ENCODE measurements around the gene ADCY5.

Gene ADCY5

DNA sequence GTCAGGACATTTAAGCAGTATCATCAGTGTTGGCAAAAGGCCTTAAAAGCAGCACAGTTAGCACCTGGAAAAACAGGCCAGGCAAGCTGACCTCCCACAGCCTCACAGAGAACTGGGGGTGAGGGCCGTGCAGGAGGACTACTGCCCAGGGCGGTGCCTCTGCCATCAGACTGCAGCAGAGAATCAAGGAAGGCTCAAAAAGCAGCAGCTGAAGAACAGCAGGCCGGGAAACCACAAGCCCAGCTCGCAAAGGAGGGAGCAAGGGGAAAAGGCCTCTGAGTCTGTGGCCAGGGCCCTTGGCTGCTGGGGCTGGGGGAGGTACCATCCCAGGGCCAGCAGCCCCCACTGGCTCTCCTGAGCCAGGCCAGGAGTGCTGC is 163.0 kb downstream of the ADCY5 start:
- Histone ChIP-seq H3K9me3 (ENCODE audit: control insufficient read depth in 2 of 2, low read length in 2 of 2) (no peaks in the 10 kb centered on the region), H3K9ac (ENCODE audit: low read length in 2 of 2) (no peak overlapping the region), H3K4me3 (ENCODE audit: low read length in 2 of 2) (no peak overlapping the region), H3K4me1 (ENCODE audit: control insufficient read depth, insufficient read depth, low read length) (no peaks in the 10 kb centered on the region), H3K36me3 (ENCODE audit: control insufficient read depth in 2 of 2, insufficient read depth in 2 of 2, low read length in 2 of 2) (peaks cover 66 to 74% of the 10 kb centered on the region in 2 donors), H3K27me3 (ENCODE audit: control insufficient read depth in 1 of 2, insufficient read depth in 2 of 2, low read length in 2 of 2) (no peaks in the 10 kb centered on the region), H3K27ac (ENCODE audit: low read length) (no peak overlapping the region)

DNA sequence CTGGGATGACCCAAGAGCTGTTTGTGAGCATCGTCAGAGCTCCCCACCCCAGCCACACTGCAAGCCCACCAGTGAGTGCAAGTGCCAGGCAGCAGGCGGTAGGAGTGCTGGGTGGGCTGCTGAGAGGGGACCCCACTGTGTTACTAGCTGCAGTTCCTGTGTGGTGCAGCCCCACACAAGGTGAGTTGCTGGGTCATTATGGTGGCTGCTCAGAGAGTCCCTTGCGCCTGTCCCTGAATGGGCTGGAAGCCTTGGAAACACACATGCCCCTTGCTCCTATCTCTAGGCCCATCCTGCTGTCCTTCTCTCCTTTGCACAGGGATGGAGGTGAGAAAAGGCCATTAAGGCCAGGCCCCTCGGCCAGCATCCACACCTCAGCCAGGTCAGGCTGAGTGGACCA is 163.4 kb downstream of the ADCY5 start:
- H3K36me3 ChIP-seq (ENCODE audit: control insufficient read depth in 2 of 2, insufficient read depth in 2 of 2, low read length in 2 of 2): peaks cover 62 to 70% of the 10 kb centered on the region in 2 donors
- H3K27me3 ChIP-seq (ENCODE audit: control insufficient read depth in 1 of 2, insufficient read depth in 2 of 2, low read length in 2 of 2): no peaks in the 10 kb centered on the region
- H3K27ac ChIP-seq (ENCODE audit: low read length): no peak overlapping the region
- H3K9me3 ChIP-seq (ENCODE audit: control insufficient read depth in 2 of 2, low read length in 2 of 2): no peaks in the 10 kb centered on the region
- H3K4me1 ChIP-seq (ENCODE audit: control insufficient read depth, insufficient read depth, low read length): no peaks in the 10 kb centered on the region
- H3K4me3 ChIP-seq (ENCODE audit: low read length in 2 of 2): no peak overlapping the region
- no peak overlapping the region for H3K9ac ChIP-seq (ENCODE audit: low read length in 2 of 2)

DNA sequence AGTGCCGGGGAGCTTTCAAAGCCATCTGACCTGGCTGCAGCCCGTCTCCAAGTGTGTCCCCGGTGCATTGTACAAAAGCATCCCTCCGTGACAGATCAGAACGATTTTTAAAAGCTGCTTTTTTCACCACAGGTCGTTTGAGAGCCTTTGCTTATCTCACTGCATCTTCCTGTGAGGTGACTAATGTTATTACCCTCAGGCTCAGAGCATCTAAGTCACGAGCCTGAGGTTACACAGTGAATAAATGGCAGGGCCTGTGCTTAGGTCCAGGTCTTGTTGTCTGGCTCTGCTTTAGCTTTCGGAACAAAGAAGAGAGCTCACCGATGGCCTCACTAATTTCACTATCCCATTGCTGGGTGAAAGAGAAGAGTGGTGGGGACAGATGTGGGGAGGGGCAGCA is 163.8 kb downstream of the ADCY5 start:
- H3K9me3 ChIP-seq (ENCODE audit: control insufficient read depth in 2 of 2, low read length in 2 of 2): no peaks in the 10 kb centered on the region
- no peak overlapping the region for H3K4me3 ChIP-seq (ENCODE audit: low read length in 2 of 2)
- H3K4me1 ChIP-seq (ENCODE audit: control insufficient read depth, insufficient read depth, low read length): peaks cover 2% of the 10 kb centered on the region
- H3K36me3 ChIP-seq (ENCODE audit: control insufficient read depth in 2 of 2, insufficient read depth in 2 of 2, low read length in 2 of 2): peaks cover 59 to 68% of the 10 kb centered on the region in 2 donors
- H3K27me3 ChIP-seq (ENCODE audit: control insufficient read depth in 1 of 2, insufficient read depth in 2 of 2, low read length in 2 of 2): no peaks in the 10 kb centered on the region
- no peak overlapping the region for H3K27ac ChIP-seq (ENCODE audit: low read length)
- no peak overlapping the region for H3K9ac ChIP-seq (ENCODE audit: low read length in 2 of 2)

DNA sequence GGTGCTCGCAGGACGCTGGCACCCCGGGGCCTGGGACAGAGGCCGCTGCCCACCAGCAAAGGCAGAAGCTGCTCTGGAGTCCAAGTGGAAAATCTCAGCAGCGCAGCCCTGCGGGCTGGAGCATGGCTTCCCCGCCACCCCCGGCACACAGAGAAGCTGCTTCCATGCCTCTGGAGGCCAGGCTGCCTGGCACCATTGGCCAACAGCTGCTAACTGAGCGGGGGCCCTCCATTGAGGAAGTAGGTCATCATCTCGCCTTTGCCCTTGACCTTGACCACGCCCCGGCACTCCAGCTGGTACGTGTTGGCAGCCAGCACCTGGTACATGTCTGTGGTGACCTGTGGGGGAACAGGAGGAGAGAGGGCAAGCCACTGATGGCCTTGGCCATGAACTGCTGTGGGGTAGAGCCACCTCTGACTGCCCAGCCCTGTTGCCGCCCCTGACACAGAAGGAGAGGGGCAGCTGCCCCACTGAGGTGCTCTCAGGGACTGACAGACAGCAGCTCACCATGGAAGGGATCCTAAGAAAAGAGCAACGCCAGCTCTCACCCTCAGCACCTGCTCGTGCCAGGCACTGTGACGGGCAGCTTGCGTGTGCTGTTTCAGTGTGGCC is 164.4 kb downstream of the ADCY5 start:
- Histone ChIP-seq H3K4me1 (ENCODE audit: control insufficient read depth, insufficient read depth, low read length) (peaks cover 2% of the 10 kb centered on the region), H3K9ac (ENCODE audit: low read length in 2 of 2) (no peak overlapping the region), H3K9me3 (ENCODE audit: control insufficient read depth in 2 of 2, low read length in 2 of 2) (no peaks in the 10 kb centered on the region), H3K27ac (ENCODE audit: low read length) (no peak overlapping the region), H3K36me3 (ENCODE audit: control insufficient read depth in 2 of 2, insufficient read depth in 2 of 2, low read length in 2 of 2) (peaks cover 55 to 64% of the 10 kb centered on the region in 2 donors), H3K4me3 (ENCODE audit: low read length in 2 of 2) (no peak overlapping the region), H3K27me3 (ENCODE audit: control insufficient read depth in 1 of 2, insufficient read depth in 2 of 2, low read length in 2 of 2) (no peaks in the 10 kb centered on the region)

DNA sequence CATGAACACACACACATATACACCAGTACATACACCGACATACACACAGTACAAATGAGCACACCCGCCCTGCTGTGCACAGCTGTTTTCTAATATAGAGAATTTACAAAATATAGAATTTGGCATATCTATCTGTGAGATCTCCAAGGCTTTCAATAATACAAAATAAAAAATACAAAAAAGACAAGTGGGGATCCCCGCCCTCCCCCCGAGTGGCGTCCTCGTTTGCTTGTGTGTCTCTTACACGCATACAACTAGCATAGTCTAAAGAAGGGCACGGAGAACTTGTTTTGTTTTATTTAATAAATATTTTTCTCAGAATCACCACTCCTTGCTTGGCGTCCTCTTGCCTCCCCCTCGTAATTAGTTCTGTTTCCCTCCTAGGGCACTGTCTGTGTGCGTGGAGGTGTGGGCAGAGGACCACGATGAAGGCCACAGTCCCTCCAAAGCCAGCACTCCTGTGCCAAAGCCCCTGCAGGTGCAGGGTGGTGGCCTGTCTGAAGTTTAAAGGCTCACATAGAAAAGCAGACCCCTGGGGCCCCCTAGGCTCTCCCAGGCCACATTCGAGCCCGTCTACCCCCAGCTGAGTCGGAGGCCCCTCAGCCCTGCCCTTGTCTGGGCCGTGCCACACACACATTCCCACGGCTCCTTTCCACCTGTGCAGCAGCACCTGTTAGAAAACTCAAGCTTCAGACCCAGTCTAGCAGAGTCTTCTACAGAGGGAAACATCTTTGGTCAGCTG is 165.1 kb downstream of the ADCY5 start:
- Histone ChIP-seq H3K4me1 (ENCODE audit: control insufficient read depth, insufficient read depth, low read length) (peaks cover 2% of the 10 kb centered on the region), H3K4me3 (ENCODE audit: low read length in 2 of 2) (no peak overlapping the region), H3K36me3 (ENCODE audit: control insufficient read depth in 2 of 2, insufficient read depth in 2 of 2, low read length in 2 of 2) (peaks cover 51 to 60% of the 10 kb centered on the region in 2 donors), H3K9ac (ENCODE audit: low read length in 2 of 2) (no peak overlapping the region), H3K27ac (ENCODE audit: low read length) (no peak overlapping the region), H3K9me3 (ENCODE audit: control insufficient read depth in 2 of 2, low read length in 2 of 2) (no peaks in the 10 kb centered on the region), H3K27me3 (ENCODE audit: control insufficient read depth in 1 of 2, insufficient read depth in 2 of 2, low read length in 2 of 2) (no peaks in the 10 kb centered on the region)

DNA sequence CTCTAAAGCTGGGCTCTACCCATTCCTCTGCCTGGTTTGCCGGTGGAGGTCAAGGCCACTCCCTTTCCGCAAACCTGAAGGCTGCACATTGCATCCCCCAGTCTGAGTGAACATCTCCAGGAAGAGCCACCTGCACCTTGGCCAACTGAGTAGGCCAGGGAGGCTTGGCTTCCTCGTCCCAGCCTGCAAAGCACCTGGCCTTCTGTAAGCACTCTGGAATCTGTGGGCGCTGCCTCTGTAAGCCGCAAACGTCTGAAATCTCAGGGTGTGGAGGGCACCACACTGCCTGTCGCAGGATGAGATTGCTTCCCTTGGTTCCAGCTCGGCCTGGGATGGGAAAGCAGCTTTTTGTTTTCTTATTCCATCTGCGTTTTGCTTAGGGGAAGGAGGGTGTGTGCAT is 165.8 kb downstream of the ADCY5 start:
- H3K9ac ChIP-seq (ENCODE audit: low read length in 2 of 2): no peak overlapping the region
- H3K27me3 ChIP-seq (ENCODE audit: control insufficient read depth in 1 of 2, insufficient read depth in 2 of 2, low read length in 2 of 2): no peaks in the 10 kb centered on the region
- H3K27ac ChIP-seq (ENCODE audit: low read length): no peak overlapping the region
- peaks cover 2% of the 10 kb centered on the region for H3K4me1 ChIP-seq (ENCODE audit: control insufficient read depth, insufficient read depth, low read length)
- H3K36me3 ChIP-seq (ENCODE audit: control insufficient read depth in 2 of 2, insufficient read depth in 2 of 2, low read length in 2 of 2): peaks cover 47 to 56% of the 10 kb centered on the region in 2 donors
- H3K9me3 ChIP-seq (ENCODE audit: control insufficient read depth in 2 of 2, low read length in 2 of 2): no peaks in the 10 kb centered on the region
- H3K4me3 ChIP-seq (ENCODE audit: low read length in 2 of 2): no peak overlapping the region

DNA sequence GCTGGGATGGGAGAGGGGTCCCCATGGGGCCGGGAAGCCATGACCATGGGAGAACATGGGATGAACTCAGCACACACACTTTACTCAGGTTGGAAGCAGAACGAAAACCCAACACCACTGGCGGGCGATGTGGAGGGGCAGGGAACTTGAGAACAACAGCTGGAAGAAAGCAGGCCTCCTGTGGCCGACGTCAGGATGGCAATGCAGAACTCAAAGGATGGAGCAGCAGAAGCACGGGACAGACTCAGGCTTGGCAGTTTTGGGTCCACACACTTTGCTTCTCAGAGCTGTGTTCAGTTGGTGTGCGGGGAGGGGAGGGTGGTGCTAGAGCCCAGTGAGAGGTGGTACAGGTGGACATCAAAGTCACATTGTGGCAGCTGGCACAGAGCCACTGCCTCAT is 166.4 kb downstream of the ADCY5 start:
- H3K9me3 ChIP-seq (ENCODE audit: control insufficient read depth in 2 of 2, low read length in 2 of 2): no peaks in the 10 kb centered on the region
- H3K27me3 ChIP-seq (ENCODE audit: control insufficient read depth in 1 of 2, insufficient read depth in 2 of 2, low read length in 2 of 2): no peaks in the 10 kb centered on the region
- H3K27ac ChIP-seq (ENCODE audit: low read length): no peak overlapping the region
- H3K36me3 ChIP-seq (ENCODE audit: control insufficient read depth in 2 of 2, insufficient read depth in 2 of 2, low read length in 2 of 2): peaks cover 42 to 50% of the 10 kb centered on the region in 2 donors
- H3K4me1 ChIP-seq (ENCODE audit: control insufficient read depth, insufficient read depth, low read length): peaks cover 2% of the 10 kb centered on the region
- no peak overlapping the region for H3K4me3 ChIP-seq (ENCODE audit: low read length in 2 of 2)
- H3K9ac ChIP-seq (ENCODE audit: low read length in 2 of 2): no peak overlapping the region

DNA sequence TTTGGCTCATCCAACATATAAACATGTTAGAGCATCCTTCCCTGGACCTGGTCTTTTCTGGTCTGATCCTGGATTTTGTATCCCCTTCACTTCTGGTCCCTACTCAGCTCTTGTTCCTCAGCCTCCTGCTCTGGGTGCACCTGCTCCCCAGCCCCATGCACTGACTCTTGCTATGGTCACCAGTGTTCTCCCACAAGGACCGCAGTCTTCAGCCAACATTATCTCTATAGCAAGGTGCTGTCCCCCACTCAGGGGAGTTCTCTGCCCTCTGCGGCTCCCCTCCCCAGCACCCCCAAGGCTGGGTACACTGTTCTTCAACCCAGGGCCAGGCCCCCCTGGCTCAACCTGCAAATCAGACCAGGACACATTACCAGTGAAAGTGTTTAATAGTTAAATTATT is 167.0 kb downstream of the ADCY5 start:
- Histone ChIP-seq H3K27ac (ENCODE audit: low read length) (no peak overlapping the region), H3K4me1 (ENCODE audit: control insufficient read depth, insufficient read depth, low read length) (peaks cover 2% of the 10 kb centered on the region), H3K27me3 (ENCODE audit: control insufficient read depth in 1 of 2, insufficient read depth in 2 of 2, low read length in 2 of 2) (no peaks in the 10 kb centered on the region), H3K9ac (ENCODE audit: low read length in 2 of 2) (no peak overlapping the region), H3K36me3 (ENCODE audit: control insufficient read depth in 2 of 2, insufficient read depth in 2 of 2, low read length in 2 of 2) (peaks cover 37 to 44% of the 10 kb centered on the region in 2 donors), H3K9me3 (ENCODE audit: control insufficient read depth in 2 of 2, low read length in 2 of 2) (no peaks in the 10 kb centered on the region), H3K4me3 (ENCODE audit: low read length in 2 of 2) (no peak overlapping the region)

DNA sequence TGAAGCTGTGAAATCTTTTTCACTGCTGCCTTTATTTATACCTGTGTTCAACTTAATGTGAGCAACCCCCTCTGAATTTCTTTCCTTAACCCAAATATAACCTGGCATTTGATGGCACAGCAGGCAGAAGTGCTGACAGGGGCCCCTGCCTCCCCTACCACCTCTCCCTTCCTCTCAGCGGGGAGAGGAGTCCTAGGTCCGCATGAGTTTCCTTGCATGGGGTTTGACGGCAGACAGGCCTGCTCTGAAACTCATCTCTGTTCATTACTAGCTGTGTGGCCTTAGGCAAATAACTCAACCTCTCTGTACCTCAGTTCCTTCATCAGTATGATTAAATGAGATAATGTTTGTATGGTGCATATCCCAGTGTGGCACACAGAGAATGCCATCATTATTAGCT is 167.5 kb downstream of the ADCY5 start:
- Histone ChIP-seq H3K27me3 (ENCODE audit: control insufficient read depth in 1 of 2, insufficient read depth in 2 of 2, low read length in 2 of 2) (no peaks in the 10 kb centered on the region), H3K9ac (ENCODE audit: low read length in 2 of 2) (no peak overlapping the region), H3K27ac (ENCODE audit: low read length) (no peak overlapping the region), H3K36me3 (ENCODE audit: control insufficient read depth in 2 of 2, insufficient read depth in 2 of 2, low read length in 2 of 2) (peaks cover 32 to 41% of the 10 kb centered on the region in 2 donors), H3K4me3 (ENCODE audit: low read length in 2 of 2) (no peak overlapping the region), H3K9me3 (ENCODE audit: control insufficient read depth in 2 of 2, low read length in 2 of 2) (no peaks in the 10 kb centered on the region), H3K4me1 (ENCODE audit: control insufficient read depth, insufficient read depth, low read length) (peaks cover 2% of the 10 kb centered on the region)

DNA sequence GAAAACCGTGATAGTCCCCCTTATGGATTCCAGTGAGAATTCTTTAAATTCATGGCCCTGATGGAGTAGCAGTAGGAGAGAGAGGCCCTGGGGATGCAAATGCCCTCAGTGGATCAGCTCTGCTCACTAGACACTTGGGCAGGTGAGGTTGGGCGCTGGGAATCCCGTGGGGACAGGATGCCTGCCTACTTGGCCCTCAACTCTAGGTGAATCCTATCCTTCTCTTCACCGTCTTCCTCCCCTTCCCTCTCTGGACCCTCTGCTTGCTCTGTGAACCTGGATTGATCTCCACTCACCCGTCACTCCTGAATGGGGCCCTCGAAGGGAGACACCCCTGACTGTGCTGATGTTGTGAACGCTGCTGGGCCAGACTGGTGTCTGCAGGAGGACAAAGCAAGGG is 169.8 kb downstream of the ADCY5 start:
- Histone ChIP-seq H3K4me1 (ENCODE audit: control insufficient read depth, insufficient read depth, low read length) (peaks cover 2% of the 10 kb centered on the region), H3K36me3 (ENCODE audit: control insufficient read depth in 2 of 2, insufficient read depth in 2 of 2, low read length in 2 of 2) (peaks cover 17 to 22% of the 10 kb centered on the region in 2 donors), H3K27ac (ENCODE audit: low read length) (no peak overlapping the region), H3K4me3 (ENCODE audit: low read length in 2 of 2) (no peak overlapping the region), H3K9me3 (ENCODE audit: control insufficient read depth in 2 of 2, low read length in 2 of 2) (no peaks in the 10 kb centered on the region), H3K9ac (ENCODE audit: low read length in 2 of 2) (no peak overlapping the region), H3K27me3 (ENCODE audit: control insufficient read depth in 1 of 2, insufficient read depth in 2 of 2, low read length in 2 of 2) (no peaks in the 10 kb centered on the region)

DNA sequence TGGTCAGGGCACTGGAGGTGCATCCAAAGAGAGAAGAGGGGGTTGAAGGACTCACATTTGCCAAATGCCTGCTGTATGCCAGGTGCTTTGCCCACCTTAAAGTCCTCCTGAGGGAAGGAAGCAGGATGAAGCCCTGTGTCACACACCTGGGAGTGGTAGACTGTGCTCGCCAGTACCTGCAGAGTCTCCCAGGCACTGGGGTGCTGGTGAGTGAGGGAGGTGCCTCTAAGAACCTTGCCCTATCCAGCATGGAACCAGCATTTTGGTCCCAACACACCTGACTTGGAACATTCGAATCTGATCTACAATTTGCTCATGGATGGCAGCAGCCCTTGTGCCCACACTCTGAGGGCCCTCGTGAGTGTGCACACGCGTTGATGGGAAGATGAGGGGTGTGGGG is 170.4 kb downstream of the ADCY5 start:
- H3K9me3 ChIP-seq (ENCODE audit: control insufficient read depth in 2 of 2, low read length in 2 of 2): no peaks in the 10 kb centered on the region
- H3K9ac ChIP-seq (ENCODE audit: low read length in 2 of 2): no peak overlapping the region
- no peak overlapping the region for H3K4me3 ChIP-seq (ENCODE audit: low read length in 2 of 2)
- H3K27ac ChIP-seq (ENCODE audit: low read length): no peak overlapping the region
- peaks cover 14 to 21% of the 10 kb centered on the region in 2 donors for H3K36me3 ChIP-seq (ENCODE audit: control insufficient read depth in 2 of 2, insufficient read depth in 2 of 2, low read length in 2 of 2)
- H3K4me1 ChIP-seq (ENCODE audit: control insufficient read depth, insufficient read depth, low read length): peaks cover 2% of the 10 kb centered on the region
- no peaks in the 10 kb centered on the region for H3K27me3 ChIP-seq (ENCODE audit: control insufficient read depth in 1 of 2, insufficient read depth in 2 of 2, low read length in 2 of 2)

All from stomach smooth muscle (tissue), 2 donors.